GM12873 (cell line): ENCODE measurements around the gene DRGX.

Source experiments
- CTCF ChIP-seq: IDR thresholded peaks from 2 replicates; pipeline ENCODE4 v1.5.1; 2012; ENCODE audit warnings: low read depth, mild to moderate bottlenecking, moderate library complexity, low read length, control low read depth; ENCODE audit not compliant: insufficient read depth; ENCODE audit errors: missing control alignments

The DRGX gene

GRCh38 chr10:49395741-49396665 lies at the start of gene DRGX:
TSS of gene DRGX (minus strand) at chr10:49396089. CDS start at chr10:49395440, 649 bp downstream.
- TF ChIP-seq CTCF: no peak

GRCh38 chr10:49444349-49444748 lies 48.5 kb upstream of the DRGX start:
- no peak for TF ChIP-seq CTCF

GRCh38 chr10:49442863-49443262 lies 47.0 kb upstream of the DRGX start:
- no peak for TF ChIP-seq CTCF

- TF ChIP-seq CTCF: no peak
Observed at GRCh38 chr10:49441488-49442476, 45.9 kb upstream of the DRGX start.

- no peak for TF ChIP-seq CTCF
Observed at GRCh38 chr10:49435225-49435624, 39.3 kb upstream of the DRGX start.

- TF ChIP-seq CTCF: no peak
Observed at GRCh38 chr10:49433069-49433468, 37.2 kb upstream of the DRGX start.

- no peak for TF ChIP-seq CTCF
Observed at GRCh38 chr10:49431426-49431825, 35.5 kb upstream of the DRGX start.
